GM12864 (cell line): ENCODE data around the gene SPINK13.

ENCODE experiments used
- DNase-seq: peaks from one replicate; pipeline ENCODE4 v3.0.0-alpha.2; 2011; ENCODE audit warnings: low read depth
- H3K4me3 ChIP-seq: 2 replicates; pipeline ENCODE4 v1.5.1; 2011; ENCODE audit warnings: mild to moderate bottlenecking, low read depth, low read length, control low read depth
- TF ChIP-seq, protein P1 (sequence below): IDR thresholded peaks from 2 replicates; pipeline ENCODE4 v1.5.1; 2011; ENCODE audit warnings: low read depth, mild to moderate bottlenecking, moderate library complexity, low read length, control low read depth, inconsistent platforms; ENCODE audit errors: missing control alignments

The SPINK13 gene

DNA sequence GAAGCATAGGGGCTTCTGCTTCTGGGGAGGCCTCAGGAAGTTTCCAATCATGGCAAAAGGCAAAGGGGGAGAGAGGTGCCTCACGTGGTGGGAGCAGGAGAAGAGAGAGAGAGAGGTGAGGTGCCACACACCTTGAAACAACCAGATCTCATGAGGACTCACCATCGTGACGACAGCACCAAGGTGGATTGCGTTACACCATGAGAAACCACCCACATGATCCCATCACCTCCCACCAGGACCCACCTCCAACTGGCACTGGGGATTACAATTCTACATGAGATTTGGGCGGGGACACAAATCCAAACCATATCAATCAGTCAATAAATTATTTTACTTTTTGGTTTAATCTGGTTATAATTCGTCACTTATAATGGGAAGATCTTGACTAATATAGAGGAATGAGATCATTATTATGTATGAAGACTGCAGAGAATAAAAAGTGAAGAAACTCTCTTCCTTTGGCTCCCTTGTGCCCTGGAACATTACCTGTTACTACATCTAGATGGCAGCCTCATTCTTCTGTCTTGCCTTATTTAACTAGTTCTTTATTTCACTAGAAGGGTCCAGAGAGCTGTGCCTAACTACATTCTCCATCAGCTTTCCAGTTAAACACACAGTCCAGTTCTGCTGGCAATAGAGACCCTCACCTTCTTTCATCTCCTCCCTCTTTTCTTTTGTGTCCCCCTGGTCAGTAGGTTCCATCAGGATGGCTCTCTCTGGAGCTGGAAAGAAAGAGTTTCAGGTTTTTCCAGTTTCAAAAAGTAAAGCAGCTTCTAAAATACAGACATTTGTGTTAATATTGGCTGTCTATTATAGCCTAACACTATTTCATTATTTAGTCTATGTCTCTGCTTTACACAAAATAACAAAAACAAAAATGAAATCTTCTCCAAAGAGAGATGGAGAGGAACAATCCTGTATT is 21.9 kb downstream of the SPINK13 start:
- no peak overlapping the region for H3K4me3 ChIP-seq
- no peak for DNase-seq
- TF ChIP-seq, protein P1, sequence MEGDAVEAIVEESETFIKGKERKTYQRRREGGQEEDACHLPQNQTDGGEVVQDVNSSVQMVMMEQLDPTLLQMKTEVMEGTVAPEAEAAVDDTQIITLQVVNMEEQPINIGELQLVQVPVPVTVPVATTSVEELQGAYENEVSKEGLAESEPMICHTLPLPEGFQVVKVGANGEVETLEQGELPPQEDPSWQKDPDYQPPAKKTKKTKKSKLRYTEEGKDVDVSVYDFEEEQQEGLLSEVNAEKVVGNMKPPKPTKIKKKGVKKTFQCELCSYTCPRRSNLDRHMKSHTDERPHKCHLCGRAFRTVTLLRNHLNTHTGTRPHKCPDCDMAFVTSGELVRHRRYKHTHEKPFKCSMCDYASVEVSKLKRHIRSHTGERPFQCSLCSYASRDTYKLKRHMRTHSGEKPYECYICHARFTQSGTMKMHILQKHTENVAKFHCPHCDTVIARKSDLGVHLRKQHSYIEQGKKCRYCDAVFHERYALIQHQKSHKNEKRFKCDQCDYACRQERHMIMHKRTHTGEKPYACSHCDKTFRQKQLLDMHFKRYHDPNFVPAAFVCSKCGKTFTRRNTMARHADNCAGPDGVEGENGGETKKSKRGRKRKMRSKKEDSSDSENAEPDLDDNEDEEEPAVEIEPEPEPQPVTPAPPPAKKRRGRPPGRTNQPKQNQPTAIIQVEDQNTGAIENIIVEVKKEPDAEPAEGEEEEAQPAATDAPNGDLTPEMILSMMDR, result peak; percentile 33

DNA sequence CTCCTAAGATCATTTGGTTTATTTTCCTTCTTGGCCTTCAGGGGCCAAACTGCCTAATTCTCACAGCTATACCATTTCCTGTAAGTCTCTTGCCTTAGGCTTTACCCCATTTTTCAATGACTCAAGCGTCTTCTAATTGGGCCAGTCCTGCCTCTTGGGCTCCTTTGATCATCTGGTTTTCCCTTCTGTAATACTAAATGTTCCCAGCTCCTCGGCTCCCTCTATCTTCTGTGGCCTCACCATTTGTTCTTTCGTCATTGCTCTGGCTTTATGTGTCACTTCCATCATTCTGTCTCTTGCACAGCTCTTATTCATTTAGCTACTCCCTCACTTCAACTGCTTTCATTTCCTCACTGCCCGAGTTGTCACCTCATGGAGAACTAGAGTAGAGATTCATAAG is 29.1 kb downstream of the SPINK13 start:
- H3K4me3 ChIP-seq, result no peak overlapping the region
- TF ChIP-seq, protein P1, result no peak
- no peak for DNase-seq

DNA sequence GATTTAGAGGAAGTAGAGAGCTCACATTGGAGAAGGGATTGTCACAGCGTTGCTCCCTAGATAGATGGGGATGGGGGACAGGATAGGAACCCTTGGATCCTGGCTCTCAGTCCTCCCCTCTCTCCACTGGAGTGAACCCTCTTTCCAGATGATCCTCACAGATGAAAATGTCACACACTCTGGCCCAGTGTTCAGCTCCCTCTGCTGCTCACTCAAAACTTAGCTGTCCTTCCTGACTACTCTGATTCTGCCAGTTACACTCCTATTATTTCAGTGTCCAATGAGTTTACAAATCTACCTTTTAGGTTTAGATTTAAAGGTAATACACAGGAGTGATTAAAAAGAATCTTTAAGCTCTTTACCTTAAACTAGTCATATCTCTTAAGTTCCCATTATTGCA is 37.9 kb downstream of the SPINK13 start:
- DNase-seq, result no peak
- TF ChIP-seq, protein P1, result no peak
- H3K4me3 ChIP-seq, result no peak overlapping the region

DNA sequence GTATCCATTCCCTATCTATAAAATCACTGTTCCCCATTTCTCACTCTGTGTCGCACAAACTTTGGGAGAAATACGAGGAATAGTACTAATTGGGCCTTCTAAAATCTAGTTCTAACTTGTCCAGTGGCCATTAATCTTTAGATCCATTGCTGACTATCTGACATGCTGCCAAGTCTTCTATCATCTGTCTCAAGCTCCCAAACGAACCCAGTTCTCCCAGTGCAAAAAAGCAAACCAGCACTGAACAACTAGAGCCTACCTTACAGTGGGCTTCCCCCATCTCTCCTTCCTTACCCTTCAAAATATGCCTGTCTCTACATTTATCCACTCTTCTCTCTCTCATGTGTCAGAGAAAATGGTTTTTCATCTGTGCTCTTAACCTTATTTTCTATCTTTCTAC is 40.4 kb downstream of the SPINK13 start:
- no peak for DNase-seq
- TF ChIP-seq, protein P1, result no peak

DNA sequence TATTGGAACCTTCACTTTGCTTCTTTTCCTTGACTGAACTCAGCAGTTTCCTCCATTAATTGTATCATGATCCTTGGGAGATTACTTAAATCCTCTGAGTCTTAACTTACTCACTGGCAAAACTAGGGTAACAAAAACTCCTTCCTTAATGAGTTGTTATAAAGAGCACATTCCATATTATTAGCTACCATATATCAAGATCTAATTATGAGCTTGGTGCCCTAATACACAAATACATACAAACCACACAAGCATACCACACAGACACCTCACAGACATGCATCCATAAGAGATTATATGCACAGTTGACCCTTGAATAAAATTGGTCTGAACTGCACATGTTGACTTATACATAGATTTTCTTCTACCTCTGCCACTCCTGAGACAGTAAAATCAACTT is 41.2 kb downstream of the SPINK13 start:
- TF ChIP-seq, protein P1, result no peak
- no peak overlapping the region for H3K4me3 ChIP-seq
- no peak for DNase-seq

More for the DNA sequence above, 40.4 kb downstream of the SPINK13 start:
- H3K4me3 ChIP-seq, result no peak overlapping the region

DNA sequence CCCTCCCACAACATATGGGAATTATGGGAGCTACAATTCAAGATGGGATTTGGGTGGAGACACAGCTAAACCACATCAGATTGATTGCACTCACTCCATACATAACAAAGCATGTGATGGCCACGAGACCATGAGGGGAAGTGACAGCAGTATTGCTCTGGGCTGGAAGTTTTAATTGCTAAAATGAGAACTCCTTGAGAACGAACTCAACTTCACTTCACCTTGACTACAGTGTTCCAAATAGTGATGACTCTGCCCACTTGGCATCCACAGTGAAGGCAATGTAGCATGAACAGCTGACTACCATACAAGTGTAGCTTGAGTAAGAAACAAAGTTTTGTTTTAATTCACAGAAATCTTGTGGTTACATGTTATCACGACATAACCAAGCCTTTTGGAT is 42.9 kb downstream of the SPINK13 start:
- TF ChIP-seq, protein P1, result no peak
- DNase-seq, result no peak
- no peak overlapping the region for H3K4me3 ChIP-seq

DNA sequence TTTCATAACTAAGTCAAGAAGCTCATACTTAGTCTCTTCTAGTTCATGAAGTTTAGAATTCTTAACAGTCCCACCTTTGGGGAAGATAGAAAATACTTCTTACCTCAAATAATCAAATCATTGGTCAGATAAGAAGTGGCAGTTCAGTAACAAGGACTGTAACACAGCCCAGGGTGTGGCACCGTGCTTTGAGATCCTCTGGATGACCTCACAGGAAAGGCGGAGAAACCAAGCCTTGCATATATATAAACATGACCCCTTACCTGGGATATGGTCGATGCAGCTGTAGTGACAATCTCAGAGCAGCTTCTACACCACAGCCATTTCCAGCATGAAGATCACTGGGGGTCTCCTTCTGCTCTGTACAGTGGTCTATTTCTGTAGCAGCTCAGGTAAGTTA is 43.6 kb downstream of the SPINK13 start, which contains the start of gene SPINK7:
TSS of gene SPINK7 (plus strand) at position 271 of the 400 bp plus-strand sequence. CDS start at position 332, 61 bp downstream.
- no peak within 1 kb of the TSS for H3K4me3 ChIP-seq
- TF ChIP-seq, protein P1, result no peak
- no peak for DNase-seq
